COR-L47 (cell line): ENCODE measurements around the gene OR1E2.
"Not testable (repeated sequence)": the region's sequence is repeated elsewhere in the genome, so short reads cannot be mapped to it uniquely, and the experiment has no call there.

Source experiments
- DNase-seq: peaks from one replicate; lab custom pipeline; 2025; lab: John Stamatoyannopoulos, UW

Gene OR1E2, protein sequence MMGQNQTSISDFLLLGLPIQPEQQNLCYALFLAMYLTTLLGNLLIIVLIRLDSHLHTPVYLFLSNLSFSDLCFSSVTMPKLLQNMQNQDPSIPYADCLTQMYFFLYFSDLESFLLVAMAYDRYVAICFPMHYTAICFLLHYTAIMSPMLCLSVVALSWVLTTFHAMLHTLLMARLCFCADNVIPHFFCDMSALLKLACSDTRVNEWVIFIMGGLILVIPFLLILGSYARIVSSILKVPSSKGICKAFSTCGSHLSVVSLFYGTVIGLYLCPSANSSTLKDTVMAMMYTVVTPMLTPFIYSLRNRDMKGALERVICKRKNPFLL

GRCh38 chr17:3433741-3434140 is at the start of gene OR1E2:
Gene OR1E2 (minus strand): TSS chr17:3433841. CDS start chr17:3433841, 0 bp downstream.
- DNase-seq: no peak

GRCh38 chr17:3482852-3483251 is 49.2 kb upstream of the OR1E2 start:
- DNase-seq: no peak

GRCh38 chr17:3479988-3480387 is 46.3 kb upstream of the OR1E2 start:
- DNase-seq: no peak

- DNase-seq: no peak
Observed at GRCh38 chr17:3475812-3476610, 42.4 kb upstream of the OR1E2 start, which contains the start of gene ASPA. Gene ASPA (plus strand): TSS chr17:3475997. CDS start chr17:3476160, 163 bp downstream.

GRCh38 chr17:3475251-3475685 is 41.6 kb upstream of the OR1E2 start:
- DNase-seq: no peak

DNA sequence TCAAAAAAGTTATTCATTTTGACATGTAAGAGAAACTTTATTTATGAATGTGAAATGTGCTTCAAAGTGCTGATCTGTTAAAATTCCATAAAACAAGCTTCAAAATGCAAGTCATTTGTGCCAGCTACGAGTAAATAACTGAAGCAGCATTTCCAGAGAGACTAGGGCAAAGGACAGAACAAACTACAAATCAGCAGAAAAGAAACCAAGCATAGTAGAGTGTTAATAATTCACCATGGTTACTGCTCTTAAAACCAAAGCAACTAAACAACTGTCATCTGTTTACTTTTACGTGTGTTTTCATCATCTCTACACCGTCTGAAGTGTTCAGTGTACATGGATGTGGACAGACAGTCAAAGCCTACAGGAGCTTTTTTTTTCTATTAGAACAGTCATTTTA is 40.6 kb upstream of the OR1E2 start:
- DNase-seq: no peak

- DNase-seq: no peak
Observed at GRCh38 chr17:3472137-3472536, 38.5 kb upstream of the OR1E2 start.

DNA sequence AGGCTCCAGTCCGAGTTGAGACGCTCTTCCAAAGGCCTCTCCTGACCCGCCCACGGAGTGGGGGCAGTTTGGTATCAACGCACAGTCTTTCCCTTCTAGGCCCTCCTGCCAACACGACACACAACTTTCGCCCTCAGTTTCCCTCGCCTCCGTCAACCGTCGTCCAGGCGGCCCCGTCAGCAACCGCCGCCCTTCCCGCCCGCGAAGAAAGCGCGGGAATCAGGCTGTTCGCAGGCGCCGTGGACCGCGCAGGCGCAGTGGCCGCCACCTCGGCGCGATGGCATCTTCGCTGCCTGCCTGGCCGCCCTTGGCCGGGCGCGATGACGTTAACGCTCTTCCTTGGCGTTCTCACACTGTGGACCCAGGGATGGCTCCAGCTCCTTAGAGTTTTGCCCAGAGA is 38.0 kb upstream of the OR1E2 start, which contains the start of gene SPATA22:
TSS of gene SPATA22 (minus strand) at position 221 of the 400 bp plus-strand sequence. CDS start 2,494 bp downstream, outside the sequence.
- DNase-seq: no peak

DNA sequence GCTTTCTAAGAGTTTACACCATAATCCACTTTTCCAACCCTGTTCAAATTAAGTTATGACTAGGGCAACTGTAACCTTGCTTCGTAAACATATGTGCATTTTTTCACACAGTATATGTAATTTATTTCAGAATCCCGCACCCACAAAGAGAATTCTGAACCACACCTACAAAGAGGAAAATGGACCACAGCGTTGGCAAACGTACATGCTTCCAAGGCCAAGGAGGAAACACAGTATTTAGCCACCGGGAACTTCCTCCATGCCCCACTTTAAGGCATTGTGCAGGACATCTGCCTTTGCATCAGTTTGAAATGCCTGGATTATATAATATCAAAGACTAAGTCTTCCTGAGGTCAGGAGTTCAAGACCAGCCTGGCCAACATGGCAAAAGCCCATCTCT is 35.9 kb upstream of the OR1E2 start:
- DNase-seq: no peak

- not testable (repeated sequence) for DNase-seq
Observed at GRCh38 chr17:3466355-3466754, 32.7 kb upstream of the OR1E2 start.

DNA sequence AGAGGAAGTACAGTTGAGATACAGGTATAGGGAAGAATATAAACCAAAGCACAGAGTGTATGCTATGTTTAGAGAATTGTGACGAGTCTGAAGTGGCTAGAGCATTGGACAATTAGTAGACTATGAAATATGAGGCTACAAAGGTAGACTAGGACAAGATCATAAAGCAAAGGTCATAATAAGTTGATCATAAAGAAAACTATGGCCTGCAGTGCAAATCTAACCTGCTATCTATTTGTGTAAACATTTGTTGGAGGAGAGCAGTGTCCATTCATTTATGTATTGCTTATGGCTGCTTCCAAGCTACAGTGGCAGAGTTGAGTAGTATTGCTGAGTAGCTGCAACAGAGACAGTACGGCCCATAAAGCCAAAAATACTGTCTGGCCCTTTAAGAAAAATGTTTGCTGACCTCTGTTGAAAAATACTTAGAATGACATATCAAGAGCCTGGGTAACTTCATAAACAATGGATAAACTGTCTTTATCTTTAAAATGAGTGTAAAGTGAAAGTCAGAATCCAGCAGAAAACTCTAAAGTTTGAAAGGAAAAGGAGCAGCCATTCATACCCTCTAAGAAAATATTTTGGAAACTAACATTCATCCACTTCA is 14.5 kb upstream of the OR1E2 start:
- DNase-seq: no peak

GRCh38 chr17:3447625-3448024 is 14.0 kb upstream of the OR1E2 start:
- no peak for DNase-seq

DNA sequence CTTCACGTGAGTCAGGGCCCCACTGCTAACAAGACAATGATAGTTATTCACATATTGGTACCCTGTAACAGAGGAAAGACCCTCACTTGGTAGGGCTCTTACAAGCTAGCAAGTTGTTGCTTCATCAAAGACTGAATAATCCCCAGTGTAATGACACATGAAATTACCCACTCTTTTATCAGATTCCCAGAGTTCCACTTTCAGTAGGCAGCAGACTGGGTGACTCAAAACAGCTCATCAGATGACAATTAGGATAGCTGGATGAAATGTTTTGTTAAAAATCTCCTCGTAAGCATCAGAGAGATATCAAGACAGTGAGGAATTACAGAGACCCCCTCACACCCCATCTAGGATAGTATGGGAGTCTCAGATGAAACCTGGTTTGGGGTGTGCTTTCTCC is 6.8 kb upstream of the OR1E2 start:
- DNase-seq: no peak

GRCh38 chr17:3438368-3438767 is 4.7 kb upstream of the OR1E2 start:
- DNase-seq: no peak

DNA sequence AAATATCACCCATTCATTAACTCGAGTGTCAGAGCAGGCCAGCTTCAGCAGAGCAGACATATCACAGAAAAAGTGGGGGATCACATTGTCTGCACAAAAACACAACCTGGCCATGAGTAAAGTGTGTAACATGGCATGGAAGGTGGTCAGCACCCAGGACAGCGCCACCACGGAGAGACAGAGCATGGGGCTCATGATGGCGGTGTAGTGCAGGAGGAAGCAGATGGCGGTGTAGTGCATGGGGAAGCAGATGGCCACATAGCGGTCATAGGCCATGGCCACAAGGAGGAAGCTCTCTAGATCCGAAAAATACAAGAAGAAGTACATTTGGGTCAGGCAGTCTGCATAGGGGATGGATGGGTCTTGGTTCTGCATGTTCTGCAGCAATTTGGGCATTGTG is 426 bp downstream of the OR1E2 start:
- not testable (repeated sequence) for DNase-seq

- DNase-seq: no peak
Observed at GRCh38 chr17:3418222-3418621, 15.4 kb downstream of the OR1E2 start.

DNA sequence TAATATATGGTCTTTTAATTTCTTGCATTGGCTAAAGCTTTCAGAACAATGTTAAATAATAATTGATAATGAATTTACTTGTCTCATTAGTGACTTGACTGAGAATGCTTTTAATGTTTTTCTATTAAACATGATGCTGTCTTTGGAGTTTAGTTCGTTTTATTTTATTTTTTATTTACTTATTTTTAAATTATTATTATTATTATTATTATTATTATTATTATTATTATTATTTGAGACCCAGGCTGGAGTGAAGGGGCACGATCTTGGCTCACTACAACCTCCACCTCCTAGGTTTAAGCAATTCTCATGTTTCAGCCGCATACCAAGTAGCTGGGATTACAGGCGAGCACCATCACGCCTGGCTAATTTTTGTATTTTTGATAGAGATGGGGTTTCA is 18.0 kb downstream of the OR1E2 start:
- DNase-seq: no peak

- not testable (repeated sequence) for DNase-seq
Observed at GRCh38 chr17:3412216-3412615, 21.4 kb downstream of the OR1E2 start.

- no peak for DNase-seq
Observed at GRCh38 chr17:3411070-3411469, 22.6 kb downstream of the OR1E2 start, which contains the start of gene OR3A3. Gene OR3A3 (plus strand): TSS chr17:3411370.

DNA sequence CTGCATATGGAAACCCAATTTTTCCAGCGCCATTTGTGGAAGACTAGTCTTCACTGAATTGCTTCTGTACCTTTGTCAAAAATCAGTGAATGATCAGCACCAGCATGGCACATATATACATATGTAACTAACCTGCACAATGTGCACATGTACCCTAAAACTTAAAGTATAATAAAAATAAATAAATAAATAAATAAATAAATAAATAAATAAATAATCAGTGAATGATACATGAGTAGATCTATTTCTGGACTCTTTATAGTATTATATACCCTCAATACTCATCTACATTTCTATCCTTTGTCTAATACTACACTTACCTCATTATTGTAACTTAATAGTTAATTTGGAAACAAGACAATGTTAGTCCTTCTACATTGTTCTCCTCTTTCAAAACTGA is 29.8 kb downstream of the OR1E2 start:
- DNase-seq: not testable (repeated sequence)

- no peak for DNase-seq
Observed at GRCh38 chr17:3401786-3402185, 31.9 kb downstream of the OR1E2 start.

DNA sequence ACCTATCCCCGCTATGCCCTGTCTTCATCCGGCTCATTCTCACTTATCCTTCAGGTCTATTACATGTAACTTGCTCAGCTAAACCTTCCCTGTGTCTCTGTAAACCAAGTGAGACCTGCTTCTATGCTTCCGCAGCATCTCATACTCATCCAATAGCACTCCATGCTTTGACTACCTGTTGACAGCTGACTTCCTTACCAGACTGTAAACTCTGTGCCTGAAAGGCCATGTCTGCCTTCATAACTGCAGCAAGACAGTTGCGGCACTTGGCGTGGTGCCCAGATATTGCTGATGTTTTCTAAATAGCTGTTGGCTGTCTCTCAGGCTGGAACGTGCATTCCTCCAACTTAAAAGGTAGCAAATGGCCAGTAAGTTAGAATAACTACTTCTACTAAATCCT is 33.6 kb downstream of the OR1E2 start:
- no peak for DNase-seq

DNA sequence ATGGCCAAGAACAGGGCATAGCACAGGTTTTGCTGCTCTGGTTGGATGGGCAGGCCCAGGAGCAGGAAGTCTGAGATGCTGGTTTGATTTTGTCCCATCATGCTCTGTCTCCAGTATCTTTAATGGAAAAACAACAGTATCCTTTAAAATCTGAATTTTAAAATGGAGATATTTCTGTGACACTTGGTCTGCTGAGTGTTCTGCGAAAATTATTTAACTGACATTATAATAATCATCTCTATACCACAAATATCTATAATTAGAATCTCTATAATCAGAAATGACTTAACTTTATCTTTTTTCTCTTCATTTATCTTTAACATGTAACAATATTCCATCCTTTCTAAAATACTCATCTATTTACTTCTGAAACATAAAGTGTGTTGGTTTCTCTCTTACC is 35.3 kb downstream of the OR1E2 start, which contains the start of gene OR1E1:
TSS of gene OR1E1 (minus strand) at position 101 of the 400 bp plus-strand sequence. CDS start at position 101, 0 bp downstream.
- no peak for DNase-seq
